GM23248 (cell line): ENCODE measurements around the gene SPATS2.

ENCODE experiments used
- EZH2 ChIP-seq: fragments of 200-600 bp; sonication (generic); IDR thresholded peaks from 2 replicates; pipeline ENCODE4 v1.6.1; 2018; ENCODE audit warnings: antibody characterized with exemption, mild to moderate bottlenecking; ENCODE audit not compliant: insufficient read depth, poor library complexity, severe bottlenecking
- EZH2phosphoT487 ChIP-seq: fragments of 200-600 bp; sonication (generic); IDR thresholded peaks from 2 replicates; pipeline ENCODE4 v1.6.1; 2018; ENCODE audit warnings: antibody characterized with exemption, moderate library complexity, mild to moderate bottlenecking, low read depth; ENCODE audit not compliant: insufficient read depth

GRCh38 chr12:49344486-49345050 is 22.7 kb upstream of the SPATS2 start:
- no peak for TF ChIP-seq EZH2
- no peak for TF ChIP-seq EZH2phosphoT487
